Omental fat pad (tissue), 4 donors: Measurements from ENCODE around the gene KCTD16. TPM values are rescaled to one million over a fixed set of nuclear protein-coding genes. Genes with fewer than 3 reads are reported as not detected.

Source experiments
- ATAC-seq: fragments of 150-250 bp; one replicate; pipeline ENCODE4 v1.9.1; 2016; ENCODE audit warnings: mild to moderate bottlenecking, moderate library complexity; ENCODE audit not compliant: low FRiP score
- DNase-seq: peaks from one replicate; pipeline ENCODE4 v3.0.0-alpha.2; 2019; ENCODE audit warnings: low spot score
- CTCF ChIP-seq, 3 donors: fragments of 450-650 bp; IDR thresholded peaks; one replicate each; pipeline ENCODE4 v1.5.1; 2016 to 2017; ENCODE audit warnings: antibody characterized with exemption in 3 of 3, mild to moderate bottlenecking in 3 of 3, moderate library complexity in 2 of 3
- total RNA-seq, 4 donors: library from RNA; depleted of rRNA; stranded (reverse); fragments of >200 nt; gene quantifications; one replicate each; pipeline ENCODE4 v1.1.0, GENCODE V29; 2016

The KCTD16 gene
- total RNA-seq, 4 donors from 2014 or later = 0.09 to 0.19 (median 0.16) TPM; not detected in 1

DNA sequence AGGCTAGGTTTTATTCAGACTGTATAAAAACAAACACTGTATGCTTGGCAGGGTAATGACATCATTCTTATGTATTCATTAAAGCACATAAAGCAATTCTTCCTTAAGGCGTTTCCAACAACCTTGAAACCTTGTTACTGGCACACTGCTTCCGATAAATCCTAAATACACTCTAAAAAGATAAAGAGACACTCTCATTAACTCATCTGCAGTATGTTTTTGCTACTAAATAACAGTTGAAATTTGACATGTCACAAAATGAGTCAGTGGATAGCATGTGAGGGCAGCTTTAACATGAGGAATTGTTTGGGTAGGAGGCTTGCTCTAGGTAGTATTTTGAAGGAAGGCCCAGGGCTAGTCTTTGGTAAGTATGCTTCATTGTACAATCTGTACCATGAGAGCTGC, 13.9 kb upstream of the KCTD16 start:
- no peak for DNase-seq
- ATAC-seq = no peak
- TF ChIP-seq CTCF (IDR thresholded peaks at IDR 0.05) = no peak

DNA sequence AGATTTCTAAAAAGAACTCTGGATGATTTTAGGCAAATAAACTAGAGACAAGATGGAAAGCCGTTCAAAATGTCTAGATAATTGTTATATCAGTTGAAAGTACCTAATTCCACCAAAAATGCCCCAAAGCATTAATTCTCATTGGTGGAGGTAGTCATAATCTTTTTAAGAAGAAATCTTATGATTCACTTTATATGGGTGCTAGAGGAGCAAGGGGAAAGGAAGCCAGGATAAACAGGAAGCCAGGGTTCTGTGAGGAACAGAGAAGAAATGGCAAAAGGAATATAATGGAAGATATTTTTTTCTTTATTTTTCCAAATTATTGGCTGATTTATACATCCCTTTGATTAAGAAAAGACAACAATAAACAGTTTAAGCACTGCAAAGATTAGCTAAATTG, 8.0 kb upstream of the KCTD16 start:
- ATAC-seq (no peak), DNase-seq (no peak)
- no peak for TF ChIP-seq CTCF (IDR thresholded peaks at IDR 0.05)

DNA sequence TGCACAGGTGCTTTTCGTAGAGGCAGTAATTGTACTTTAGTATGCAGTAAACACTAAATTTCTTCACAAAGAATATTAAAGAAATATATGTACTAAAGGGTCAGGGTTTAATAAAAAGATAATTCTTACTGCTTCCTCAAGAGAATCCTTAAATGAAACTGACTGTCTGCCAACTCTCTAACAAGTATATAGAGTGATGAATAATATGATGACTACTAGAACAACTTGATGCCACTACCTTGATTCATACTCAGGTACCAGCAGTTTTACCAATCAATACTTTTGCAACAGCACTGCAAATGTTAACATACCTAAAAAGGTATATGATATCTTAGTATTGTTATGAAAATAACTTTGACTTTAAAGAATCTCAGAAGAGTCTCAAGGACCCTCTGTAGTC, 4.0 kb upstream of the KCTD16 start:
- ATAC-seq (no peak), DNase-seq (no peak)
- TF ChIP-seq CTCF (IDR thresholded peaks at IDR 0.05) = no peak

GRCh38 chr5:144167998-144168397, 2.7 kb upstream of the KCTD16 start:
- TF ChIP-seq CTCF (IDR thresholded peaks at IDR 0.05) = no peak
- DNase-seq (no peak), ATAC-seq (no peak)

DNA sequence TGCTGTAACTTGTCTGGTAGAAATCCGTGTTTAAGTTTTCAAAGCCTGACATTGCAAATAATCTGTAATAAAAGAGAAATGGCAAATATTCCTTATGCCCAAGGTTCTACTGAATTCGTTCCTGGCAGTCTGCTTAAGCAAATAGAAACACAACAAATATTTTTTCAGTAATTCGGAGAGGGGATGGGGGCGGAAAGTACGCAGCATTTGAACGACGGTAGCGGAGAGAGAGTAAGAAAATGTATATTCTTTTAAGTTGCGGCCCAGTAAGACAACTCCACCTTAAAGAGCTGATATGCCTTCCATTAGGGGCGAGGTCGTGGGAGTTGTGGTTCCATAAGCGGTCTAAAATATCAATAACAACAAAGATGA, 783 bp upstream of the KCTD16 start:
- no peak for TF ChIP-seq CTCF (IDR thresholded peaks at IDR 0.05)
- no peak for ATAC-seq
- no peak for DNase-seq

DNA sequence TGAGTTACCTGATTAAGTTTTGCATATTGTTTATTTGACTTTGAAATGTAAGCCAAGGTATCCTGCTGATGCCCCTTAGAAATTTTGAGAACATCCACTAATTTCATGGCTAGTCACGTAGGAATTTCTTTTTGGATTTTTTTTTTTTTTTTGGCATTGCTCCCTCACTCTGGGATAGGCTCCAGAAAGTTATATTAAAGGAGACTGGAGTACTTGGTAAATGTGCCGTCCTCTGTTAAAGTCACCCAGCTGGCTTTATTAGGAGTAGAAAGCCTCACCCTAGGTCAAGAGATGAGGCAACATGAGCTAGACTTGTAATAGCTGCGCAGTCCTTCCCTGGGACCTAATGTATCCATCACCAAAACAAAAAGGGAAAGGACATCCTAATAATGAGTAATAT, 3.1 kb downstream of the KCTD16 start:
- no peak for TF ChIP-seq CTCF (IDR thresholded peaks at IDR 0.05)
- DNase-seq (no peak), ATAC-seq (no peak)

DNA sequence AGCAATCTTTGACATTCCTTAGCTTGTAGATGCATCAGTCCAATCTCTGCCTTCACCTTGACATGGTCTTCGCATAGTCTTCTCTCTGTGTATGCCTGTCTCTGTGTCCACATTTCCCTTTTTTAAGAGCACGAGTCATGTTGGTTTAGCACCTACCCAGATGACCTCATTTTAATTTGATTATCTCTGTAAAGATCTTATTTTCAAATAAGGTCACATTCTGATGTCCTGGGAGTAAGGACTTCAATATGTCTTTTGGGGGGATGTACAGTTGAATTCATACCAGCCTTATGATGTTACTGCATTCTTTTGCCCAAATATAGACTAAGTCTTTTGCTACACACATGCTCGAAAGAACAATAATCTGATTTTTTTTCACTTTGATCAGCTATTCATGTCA, 6.9 kb downstream of the KCTD16 start:
- ATAC-seq (no peak), DNase-seq (no peak)
- no peak for TF ChIP-seq CTCF (IDR thresholded peaks at IDR 0.05)
